ENCODE data around the gene BBIP1. TPM values are rescaled to one million over a fixed set of nuclear protein-coding genes. Genes with fewer than 3 reads are reported as not detected.

The BBIP1 gene
- total RNA-seq, 1 donor from 2014 or later = 19.3 TPM

Other genes starting within 250 kb of the BBIP1 start
- gene PDCD4, start 47.3 kb downstream of the BBIP1 start, total RNA-seq = 49.4 and 51.4 TPM in 2 replicates
- 42.9 and 43.9 TPM in 2 replicates for gene SHOC2, start 424 bp upstream of the BBIP1 start, total RNA-seq
- not detected in 2 replicates for gene ADRA2A, start 157.8 kb upstream of the BBIP1 start, total RNA-seq

Measured in T-helper 2 cell treated with Interferon-gamma antibody and Interleukin-4, amounts not matched to agents 100 ng/mL and 5 ng/mL, for 36 hours (primary cell).